ENCODE results near the gene CAMSAP2.

DNA sequence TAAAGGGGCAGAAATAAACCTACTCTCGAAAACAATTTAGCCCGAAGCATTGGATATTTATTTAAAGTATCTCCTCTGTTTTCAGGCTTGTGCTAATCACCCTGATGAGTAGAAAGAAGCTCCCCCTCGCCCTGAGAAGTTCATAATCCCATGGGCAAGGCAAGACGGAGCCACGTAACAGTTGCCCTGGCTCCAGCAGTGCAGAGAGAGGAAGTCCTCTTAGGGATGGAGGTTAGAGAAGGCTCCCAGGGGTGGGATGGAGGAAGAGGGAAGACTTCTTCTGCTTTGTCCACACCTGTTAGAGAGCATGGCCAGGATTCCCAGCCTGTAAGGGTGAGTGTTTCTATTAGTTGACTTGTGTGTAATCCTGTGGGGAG, 130.7 kb downstream of the CAMSAP2 start:
- TF ChIP-seq, protein P1, sequence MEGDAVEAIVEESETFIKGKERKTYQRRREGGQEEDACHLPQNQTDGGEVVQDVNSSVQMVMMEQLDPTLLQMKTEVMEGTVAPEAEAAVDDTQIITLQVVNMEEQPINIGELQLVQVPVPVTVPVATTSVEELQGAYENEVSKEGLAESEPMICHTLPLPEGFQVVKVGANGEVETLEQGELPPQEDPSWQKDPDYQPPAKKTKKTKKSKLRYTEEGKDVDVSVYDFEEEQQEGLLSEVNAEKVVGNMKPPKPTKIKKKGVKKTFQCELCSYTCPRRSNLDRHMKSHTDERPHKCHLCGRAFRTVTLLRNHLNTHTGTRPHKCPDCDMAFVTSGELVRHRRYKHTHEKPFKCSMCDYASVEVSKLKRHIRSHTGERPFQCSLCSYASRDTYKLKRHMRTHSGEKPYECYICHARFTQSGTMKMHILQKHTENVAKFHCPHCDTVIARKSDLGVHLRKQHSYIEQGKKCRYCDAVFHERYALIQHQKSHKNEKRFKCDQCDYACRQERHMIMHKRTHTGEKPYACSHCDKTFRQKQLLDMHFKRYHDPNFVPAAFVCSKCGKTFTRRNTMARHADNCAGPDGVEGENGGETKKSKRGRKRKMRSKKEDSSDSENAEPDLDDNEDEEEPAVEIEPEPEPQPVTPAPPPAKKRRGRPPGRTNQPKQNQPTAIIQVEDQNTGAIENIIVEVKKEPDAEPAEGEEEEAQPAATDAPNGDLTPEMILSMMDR (IDR thresholded peaks at IDR 0.05; ENCODE audit: insufficient read depth, low read depth, low read length) = no peak
- TF ChIP-seq EZH2 (IDR thresholded peaks at IDR 0.05; ENCODE audit: insufficient read depth, low read length) = no peak
